Neural progenitor cell (in vitro differentiated cells): ENCODE data around the gene EDRF1. TPM values are rescaled to one million over a fixed set of nuclear protein-coding genes. Genes with fewer than 3 reads are reported as not detected.

Source experiments
- DNase-seq: peaks from one replicate; pipeline ENCODE4 v3.0.0-alpha.2; 2016; ENCODE audit warnings: low spot score
- H2AFZ ChIP-seq: fragments of 200-600 bp; sonication (generic); replicated peaks from 2 replicates; pipeline ENCODE4 v1.6.1; 2016; ENCODE audit warnings: antibody characterized with exemption
- H3F3A ChIP-seq: fragments of 200-600 bp; sonication (generic); 2 replicates; pipeline ENCODE4 v1.6.1; 2016; ENCODE audit warnings: antibody characterized with exemption, low read depth
- H3K27ac ChIP-seq: fragments of 200-600 bp; sonication (generic); 2 replicates; pipeline ENCODE4 v1.5.1; 2016; ENCODE audit warnings: mild to moderate bottlenecking
- H3K27me3 ChIP-seq: fragments of 200-600 bp; sonication (generic); 2 replicates; pipeline ENCODE4 v1.6.1; 2016; ENCODE audit warnings: mild to moderate bottlenecking, moderate library complexity
- H3K36me3 ChIP-seq: fragments of 200-600 bp; sonication (generic); 2 replicates; pipeline ENCODE4 v1.5.1; 2016
- H3K4me1 ChIP-seq: fragments of 200-600 bp; sonication (generic); 2 replicates; pipeline ENCODE4 v1.6.1; 2016; ENCODE audit warnings: mixed run types
- H3K4me2 ChIP-seq: fragments of 200-600 bp; sonication (generic); 2 replicates; pipeline ENCODE4 v1.6.1; 2016
- H3K4me3 ChIP-seq: fragments of 200-600 bp; sonication (generic); 2 replicates; pipeline ENCODE4 v1.5.1; 2016
- H3K79me2 ChIP-seq: fragments of 200-600 bp; sonication (generic); 2 replicates; pipeline ENCODE4 v1.6.1; 2016; ENCODE audit warnings: low read depth
- H3K9ac ChIP-seq: fragments of 200-600 bp; sonication (generic); 2 replicates; pipeline ENCODE4 v1.6.1; 2016
- H3K9me3 ChIP-seq: fragments of 200-600 bp; sonication (generic); 2 replicates; pipeline ENCODE4 v1.5.1; 2016; ENCODE audit warnings: low read depth
- H4K20me1 ChIP-seq: fragments of 200-600 bp; sonication (generic); 2 replicates; pipeline ENCODE4 v1.6.1; 2016; ENCODE audit warnings: low read depth
- H3K27ac Mint-ChIP-seq: 3 replicates; pipeline ENCODE4 v1.8.0; 2021; ENCODE audit warnings: mixed read lengths
- H3K27me3 Mint-ChIP-seq: 2 replicates; pipeline ENCODE4 v1.8.0; 2022; ENCODE audit warnings: low read depth, mild to moderate bottlenecking, inconsistent platforms, moderate library complexity, mixed read lengths; ENCODE audit not compliant: insufficient read depth
- H3K36me3 Mint-ChIP-seq: 3 replicates; pipeline ENCODE4 v1.8.0; 2021; ENCODE audit warnings: mixed read lengths
- H3K4me1 Mint-ChIP-seq: 3 replicates; pipeline ENCODE4 v1.8.0; 2021; ENCODE audit warnings: mixed read lengths
- H3K4me3 Mint-ChIP-seq: 3 replicates; pipeline ENCODE4 v1.8.0; 2021; ENCODE audit warnings: mild to moderate bottlenecking, moderate library complexity, mixed read lengths
- H3K9me3 Mint-ChIP-seq: 3 replicates; pipeline ENCODE4 v1.8.0; 2020; ENCODE audit warnings: mixed read lengths
- EZH2 ChIP-seq: fragments of 200-600 bp; sonication (generic); IDR thresholded peaks from 2 replicates; pipeline ENCODE4 v1.6.1; 2017; ENCODE audit warnings: antibody characterized with exemption, mild to moderate bottlenecking, moderate library complexity
- EZH2phosphoT487 ChIP-seq: fragments of 200-600 bp; sonication (generic); IDR thresholded peaks from 2 replicates; pipeline ENCODE4 v1.6.1; 2017; ENCODE audit warnings: antibody characterized with exemption
- total RNA-seq: library from RNA; depleted of rRNA; stranded (reverse); fragments of >200 nt; gene quantifications from 2 replicates; pipeline ENCODE4 v1.2.3, GENCODE V29; 2015; ENCODE audit warnings: low replicate concordance
- TF ChIP-seq, protein P1 (sequence below): fragments of 200-600 bp; sonication (generic); IDR thresholded peaks from 2 replicates; pipeline ENCODE4 v1.5.1; 2017; ENCODE audit warnings: antibody characterized with exemption, mild to moderate bottlenecking

Gene EDRF1
- total RNA-seq, 1 donor from 2014 or later, result 63.4 TPM

DNA sequence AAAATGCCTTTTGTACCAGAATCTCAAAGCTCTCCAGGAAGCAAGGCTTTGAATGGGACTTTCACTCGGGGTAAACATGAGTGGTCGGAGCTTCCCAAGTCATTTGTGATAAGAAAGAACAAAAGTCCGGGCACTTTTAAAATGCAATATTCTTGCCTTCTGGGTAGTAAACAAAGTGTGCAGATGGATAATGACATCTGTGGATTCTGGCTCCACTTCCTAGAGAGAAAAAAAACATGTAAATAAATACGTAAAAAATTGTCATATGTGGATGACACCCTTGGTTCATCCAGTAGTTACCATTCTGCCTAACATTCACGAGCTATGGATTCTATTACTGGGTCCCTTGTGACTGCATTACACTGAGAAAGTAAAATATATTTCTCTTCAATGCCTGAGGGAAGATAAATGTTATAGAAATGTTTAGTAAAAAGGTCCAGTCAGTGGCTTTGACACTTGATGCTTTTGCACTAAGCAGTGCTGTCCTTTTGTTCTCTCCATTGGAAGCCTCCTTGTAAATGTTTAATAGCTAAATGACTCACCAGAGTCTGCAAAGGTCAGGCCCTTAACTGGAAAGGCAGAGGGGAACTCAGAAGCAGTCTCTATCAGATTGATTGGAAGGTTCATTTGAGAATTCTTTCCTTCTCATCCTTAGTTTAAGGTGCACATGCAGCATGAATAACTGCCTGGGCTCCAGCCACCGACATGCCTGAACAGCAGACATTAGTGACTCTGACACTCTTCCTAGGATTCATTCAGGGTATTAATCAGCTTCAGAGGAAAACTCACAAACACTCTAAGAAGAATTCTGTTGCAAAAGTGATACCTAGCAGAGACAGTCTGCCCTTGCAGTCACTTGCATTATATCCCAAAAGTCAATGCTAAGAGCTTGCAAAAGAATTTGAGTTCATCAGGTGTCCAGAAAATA lies 11.7 kb upstream of the EDRF1 start:
- Mint-ChIP-seq H3K36me3 (no peaks in the 10 kb centered on the region), H3K27me3 (peaks cover 2% of the 10 kb centered on the region), H3K9me3 (peaks cover 4% of the 10 kb centered on the region), H3K4me3 (peak overlapping the region; percentile 68), H3K4me1 (peaks cover 48% of the 10 kb centered on the region), H3K27ac (peak overlapping the region; percentile 92)
- Histone ChIP-seq H2AFZ (no peak overlapping the region), H3K79me2 (no peaks in the 10 kb centered on the region), H3K9me3 (no peaks in the 10 kb centered on the region), H3K36me3 (no peaks in the 10 kb centered on the region), H3K27me3 (no peaks in the 10 kb centered on the region), H3F3A (no peaks in the 10 kb centered on the region), H4K20me1 (no peaks in the 10 kb centered on the region), H3K4me2 (no peak overlapping the region), H3K4me3 (no peak overlapping the region), H3K4me1 (peaks cover 5% of the 10 kb centered on the region), H3K9ac (no peak overlapping the region), H3K27ac (no peak overlapping the region)
- TF ChIP-seq EZH2 (no peak), EZH2phosphoT487 (no peak)
- TF ChIP-seq, protein P1, sequence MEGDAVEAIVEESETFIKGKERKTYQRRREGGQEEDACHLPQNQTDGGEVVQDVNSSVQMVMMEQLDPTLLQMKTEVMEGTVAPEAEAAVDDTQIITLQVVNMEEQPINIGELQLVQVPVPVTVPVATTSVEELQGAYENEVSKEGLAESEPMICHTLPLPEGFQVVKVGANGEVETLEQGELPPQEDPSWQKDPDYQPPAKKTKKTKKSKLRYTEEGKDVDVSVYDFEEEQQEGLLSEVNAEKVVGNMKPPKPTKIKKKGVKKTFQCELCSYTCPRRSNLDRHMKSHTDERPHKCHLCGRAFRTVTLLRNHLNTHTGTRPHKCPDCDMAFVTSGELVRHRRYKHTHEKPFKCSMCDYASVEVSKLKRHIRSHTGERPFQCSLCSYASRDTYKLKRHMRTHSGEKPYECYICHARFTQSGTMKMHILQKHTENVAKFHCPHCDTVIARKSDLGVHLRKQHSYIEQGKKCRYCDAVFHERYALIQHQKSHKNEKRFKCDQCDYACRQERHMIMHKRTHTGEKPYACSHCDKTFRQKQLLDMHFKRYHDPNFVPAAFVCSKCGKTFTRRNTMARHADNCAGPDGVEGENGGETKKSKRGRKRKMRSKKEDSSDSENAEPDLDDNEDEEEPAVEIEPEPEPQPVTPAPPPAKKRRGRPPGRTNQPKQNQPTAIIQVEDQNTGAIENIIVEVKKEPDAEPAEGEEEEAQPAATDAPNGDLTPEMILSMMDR, result no peak
- DNase-seq, result no peak

GRCh38 chr10:125708971-125709503 lies 10.5 kb upstream of the EDRF1 start:
- no peaks in the 10 kb centered on the region for H3K36me3 Mint-ChIP-seq
- Histone ChIP-seq H3F3A (no peaks in the 10 kb centered on the region), H3K79me2 (no peaks in the 10 kb centered on the region), H3K36me3 (no peaks in the 10 kb centered on the region), H3K27ac (no peak overlapping the region), H3K9ac (no peak overlapping the region), H4K20me1 (no peaks in the 10 kb centered on the region), H3K4me3 (no peak overlapping the region), H3K4me2 (no peak overlapping the region), H3K27me3 (no peaks in the 10 kb centered on the region), H2AFZ (no peak overlapping the region), H3K9me3 (no peaks in the 10 kb centered on the region), H3K4me1 (peaks cover 5% of the 10 kb centered on the region)
- no peak for DNase-seq
- H3K4me3 Mint-ChIP-seq, result no peak overlapping the region
- H3K27me3 Mint-ChIP-seq, result peaks cover 2% of the 10 kb centered on the region
- peaks cover 48% of the 10 kb centered on the region for H3K4me1 Mint-ChIP-seq
- no peak overlapping the region for H3K27ac Mint-ChIP-seq
- H3K9me3 Mint-ChIP-seq, result peaks cover 7% of the 10 kb centered on the region
- TF ChIP-seq, protein P1, result no peak
- TF ChIP-seq EZH2 (no peak), EZH2phosphoT487 (no peak)

DNA sequence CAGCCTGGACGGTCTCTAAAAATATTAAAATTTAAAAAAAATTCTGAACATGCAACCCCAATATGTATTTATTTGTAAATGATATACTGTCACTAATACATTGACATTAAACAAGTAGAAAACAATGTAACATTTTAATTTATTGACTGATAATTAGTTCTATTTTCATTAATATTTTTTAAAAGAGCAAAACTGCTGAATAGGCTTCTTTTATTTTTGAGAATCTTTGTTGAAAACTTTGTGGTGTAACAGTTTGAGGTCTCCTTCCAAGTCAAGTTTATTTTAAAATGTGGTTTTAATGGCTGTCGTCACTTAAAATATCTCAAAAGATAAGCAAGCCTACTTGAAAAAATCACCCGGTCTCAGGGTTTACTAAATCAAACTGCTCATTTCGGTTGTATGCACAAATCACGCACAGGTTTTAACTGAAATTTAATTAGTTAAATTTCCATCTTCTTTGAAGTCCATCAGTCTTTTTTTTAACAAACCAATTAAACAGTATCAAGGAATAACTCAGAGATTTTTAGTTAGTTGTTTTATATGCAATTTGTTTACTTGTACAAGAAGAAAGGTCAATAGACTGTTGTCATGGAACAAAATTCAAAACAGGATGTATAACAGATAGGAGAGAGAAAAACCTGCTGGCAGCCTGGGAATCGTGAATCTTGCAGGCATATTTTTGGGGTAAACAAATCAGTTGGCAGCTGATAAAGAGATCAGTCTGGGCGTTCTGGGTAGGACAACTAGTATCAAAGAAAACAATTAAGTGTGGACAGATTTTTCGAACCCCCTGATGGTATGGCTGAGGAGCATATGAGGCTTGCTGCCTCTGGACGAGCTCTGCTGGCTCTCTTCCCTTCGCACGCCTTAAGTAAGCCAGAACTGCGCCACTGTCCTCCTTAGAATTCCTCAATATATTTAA lies 9.7 kb upstream of the EDRF1 start:
- H4K20me1 ChIP-seq, result no peaks in the 10 kb centered on the region
- no peak overlapping the region for H3K4me3 Mint-ChIP-seq
- no peak overlapping the region for H3K27ac ChIP-seq
- peaks cover 2% of the 10 kb centered on the region for H3K27me3 Mint-ChIP-seq
- peaks cover 5% of the 10 kb centered on the region for H3K4me1 ChIP-seq
- no peaks in the 10 kb centered on the region for H3K36me3 ChIP-seq
- H3K27me3 ChIP-seq, result no peaks in the 10 kb centered on the region
- no peak overlapping the region for H3K27ac Mint-ChIP-seq
- H3K79me2 ChIP-seq, result no peaks in the 10 kb centered on the region
- H3F3A ChIP-seq, result no peaks in the 10 kb centered on the region
- H2AFZ ChIP-seq, result no peak overlapping the region
- H3K4me2 ChIP-seq, result no peak overlapping the region
- no peak for DNase-seq
- H3K4me1 Mint-ChIP-seq, result peaks cover 48% of the 10 kb centered on the region
- no peaks in the 10 kb centered on the region for H3K36me3 Mint-ChIP-seq
- no peak overlapping the region for H3K9ac ChIP-seq
- H3K4me3 ChIP-seq, result no peak overlapping the region
- TF ChIP-seq, protein P1, result no peak
- TF ChIP-seq EZH2, result no peak
- no peak for TF ChIP-seq EZH2phosphoT487
- H3K9me3 Mint-ChIP-seq, result peaks cover 7% of the 10 kb centered on the region
- no peaks in the 10 kb centered on the region for H3K9me3 ChIP-seq
